Muscle of arm (tissue), 14 donors: Measurements from ENCODE around the gene VPREB1. TPM values are rescaled to one million over a fixed set of nuclear protein-coding genes. Genes with fewer than 3 reads are reported as not detected.
"Not testable (repeated sequence)": the region's sequence is repeated elsewhere in the genome, so short reads cannot be mapped to it uniquely, and the experiment has no call there.

ENCODE experiments used
- DNase-seq: peaks from one replicate; pipeline ENCODE4 v3.0.0-alpha.2; 2013
- long read RNA-seq, 11 donors: transcript quantifications; one replicate each; lab custom pipeline, GENCODE V29; 2026
- polyA plus RNA-seq, 12 donors: library from polyadenylated mRNA; unstranded; fragments of 120-200 nt; gene quantifications; one replicate each; pipeline ENCODE4 v1.2.1, GENCODE V29; 2013; ENCODE audit not compliant: insufficient read length in 12 of 12

The VPREB1 gene, protein sequence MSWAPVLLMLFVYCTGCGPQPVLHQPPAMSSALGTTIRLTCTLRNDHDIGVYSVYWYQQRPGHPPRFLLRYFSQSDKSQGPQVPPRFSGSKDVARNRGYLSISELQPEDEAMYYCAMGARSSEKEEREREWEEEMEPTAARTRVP
- polyA plus RNA-seq: 1 to 10 TPM in 1 of 12 donors, under 1 TPM in 2, not detected in 9; 0.26 to 1.3 (median 0.44) TPM
- long read RNA-seq, donor 1: 0 reads
- long read RNA-seq, donor 2: 0 reads
- long read RNA-seq, donor 3: 0 reads
- long read RNA-seq, donor 4: 0 reads
- long read RNA-seq, donor 5: 0 reads
- long read RNA-seq, donor 6: 0 reads
- long read RNA-seq, donor 7: 0 reads
- long read RNA-seq, donor 8: 0 reads
- long read RNA-seq, donor 9: 0 reads
- long read RNA-seq, donor 10: 0 reads
- long read RNA-seq, donor 11: 0 reads

- DNase-seq: no peak
These were observed at the start of gene VPREB1 for GRCh38 chr22:22244316-22245250. Gene VPREB1 (plus strand): TSS chr22:22244786. CDS start chr22:22244814, 28 bp downstream.

DNA sequence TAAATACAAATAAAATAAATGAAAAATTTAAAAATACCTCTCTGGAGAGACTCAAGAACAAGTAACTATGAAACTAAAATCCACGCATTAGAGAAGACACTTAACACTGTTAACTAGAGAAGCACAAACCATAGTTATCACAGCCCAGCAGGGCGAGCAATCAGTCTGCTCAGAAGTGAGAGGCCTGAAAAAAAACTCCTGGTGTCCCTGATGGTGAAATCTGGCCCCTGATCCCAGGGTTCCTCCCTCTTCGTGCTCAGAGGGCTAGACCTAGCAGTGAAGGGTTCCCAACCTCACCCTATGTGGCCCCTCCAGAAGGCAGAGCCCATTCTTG lies 49.7 kb upstream of the VPREB1 start:
- no peak for DNase-seq

- no peak for DNase-seq
These were observed 49.1 kb upstream of the VPREB1 start for GRCh38 chr22:22195265-22196017.

DNA sequence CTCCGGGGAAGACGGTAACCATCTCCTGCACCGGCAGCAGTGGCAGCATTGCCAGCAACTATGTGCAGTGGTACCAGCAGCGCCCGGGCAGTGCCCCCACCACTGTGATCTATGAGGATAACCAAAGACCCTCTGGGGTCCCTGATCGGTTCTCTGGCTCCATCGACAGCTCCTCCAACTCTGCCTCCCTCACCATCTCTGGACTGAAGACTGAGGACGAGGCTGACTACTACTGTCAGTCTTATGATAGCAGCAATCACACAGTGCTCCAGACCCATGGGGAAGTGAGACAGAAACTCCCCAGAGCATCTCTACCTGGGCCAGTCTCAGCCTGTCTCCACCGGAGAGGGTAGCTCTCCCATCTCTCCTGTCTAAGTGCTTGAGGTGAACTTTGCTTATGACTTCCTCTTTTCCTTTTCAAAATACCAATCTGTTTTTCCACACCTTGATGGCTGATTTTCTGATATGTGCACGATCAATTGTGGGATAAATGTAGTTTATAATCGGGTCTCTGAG lies 48.5 kb upstream of the VPREB1 start:
- no peak for DNase-seq

GRCh38 chr22:22196833-22197477 lies 47.6 kb upstream of the VPREB1 start:
- DNase-seq: no peak

GRCh38 chr22:22197993-22198402 lies 46.6 kb upstream of the VPREB1 start:
- DNase-seq: no peak

GRCh38 chr22:22198751-22199150 lies 45.8 kb upstream of the VPREB1 start:
- DNase-seq: no peak

- no peak for DNase-seq
These were observed 45.0 kb upstream of the VPREB1 start for GRCh38 chr22:22199634-22200033.

DNA sequence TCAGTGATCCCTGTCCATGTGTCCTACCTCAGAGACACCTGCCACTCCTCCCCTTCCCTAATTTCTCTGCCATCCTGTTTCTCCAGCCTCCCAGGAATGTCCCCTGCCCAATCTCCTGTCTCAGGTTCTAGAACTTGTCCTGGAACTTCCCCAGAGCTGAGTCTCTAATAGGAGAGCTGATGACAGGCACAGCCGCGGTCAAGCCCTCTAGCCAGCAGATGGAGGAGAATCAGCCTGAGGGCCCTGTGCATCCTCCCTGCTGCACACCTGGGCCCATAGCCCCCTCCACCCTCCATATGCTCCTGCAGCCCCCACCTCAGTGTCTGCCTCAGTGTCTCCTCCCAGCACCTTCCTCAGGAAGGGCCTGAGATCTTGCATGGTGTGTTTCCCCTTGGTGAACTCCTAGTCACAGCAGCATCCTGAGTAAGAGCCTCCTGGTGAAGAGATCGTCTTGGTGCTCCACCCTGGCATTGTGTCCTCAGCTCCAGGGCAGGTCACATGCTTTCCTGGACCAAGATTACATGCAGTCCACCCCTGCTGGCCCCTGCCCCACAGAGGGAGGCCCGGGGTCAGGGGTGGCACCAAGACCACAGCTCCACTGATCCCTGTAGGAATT lies 43.9 kb upstream of the VPREB1 start:
- no peak for DNase-seq

GRCh38 chr22:22201185-22201929 lies 43.2 kb upstream of the VPREB1 start:
- DNase-seq: peak; percentile 9

GRCh38 chr22:22201930-22202343 lies 42.6 kb upstream of the VPREB1 start:
- no peak for DNase-seq

DNA sequence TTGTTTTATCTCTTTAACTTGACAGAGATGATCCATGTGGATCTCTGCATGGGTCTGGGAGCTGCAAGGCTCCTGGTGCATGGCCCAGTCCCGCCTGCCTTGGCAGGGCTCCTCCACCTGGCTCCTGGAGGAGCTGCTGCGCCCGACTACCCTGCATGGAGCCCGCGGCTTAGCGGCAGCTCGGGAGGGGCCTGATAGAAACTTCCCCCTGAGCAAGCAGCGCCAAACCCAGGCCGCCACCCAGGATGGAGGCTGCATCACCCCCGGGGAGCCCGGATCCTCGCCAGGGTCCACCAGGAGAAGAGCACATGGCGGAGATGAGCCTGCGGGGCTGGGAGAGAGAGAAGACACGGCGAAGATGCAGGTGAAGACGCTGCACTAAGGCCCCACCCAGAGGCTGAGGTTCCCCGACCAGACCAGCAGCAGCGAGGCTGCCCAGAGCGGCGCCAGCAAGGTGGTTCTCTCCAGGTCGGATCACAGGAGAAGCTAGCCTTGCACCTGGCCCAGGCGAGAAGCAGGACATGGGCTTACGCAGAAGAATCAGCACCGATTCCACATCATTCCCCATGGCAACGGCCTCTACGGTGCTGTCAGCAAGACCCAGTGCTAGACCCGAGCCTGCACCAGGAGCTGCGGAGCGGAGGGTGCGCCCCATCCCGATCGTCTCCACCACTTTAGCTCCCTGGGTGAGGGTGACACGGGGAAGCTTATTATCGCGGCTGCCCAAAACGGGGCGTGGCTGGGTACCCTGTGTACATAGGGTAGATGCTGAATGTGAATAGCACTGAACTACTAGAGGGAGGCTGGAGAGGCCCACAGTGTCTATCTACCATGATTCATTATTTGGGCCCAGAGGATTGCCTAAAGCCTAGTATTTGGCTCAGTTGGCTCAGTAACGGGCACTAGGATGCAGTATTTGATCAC lies 41.3 kb upstream of the VPREB1 start:
- no peak for DNase-seq

GRCh38 chr22:22207845-22208564 lies 36.6 kb upstream of the VPREB1 start:
- peak; percentile 31 for DNase-seq

DNA sequence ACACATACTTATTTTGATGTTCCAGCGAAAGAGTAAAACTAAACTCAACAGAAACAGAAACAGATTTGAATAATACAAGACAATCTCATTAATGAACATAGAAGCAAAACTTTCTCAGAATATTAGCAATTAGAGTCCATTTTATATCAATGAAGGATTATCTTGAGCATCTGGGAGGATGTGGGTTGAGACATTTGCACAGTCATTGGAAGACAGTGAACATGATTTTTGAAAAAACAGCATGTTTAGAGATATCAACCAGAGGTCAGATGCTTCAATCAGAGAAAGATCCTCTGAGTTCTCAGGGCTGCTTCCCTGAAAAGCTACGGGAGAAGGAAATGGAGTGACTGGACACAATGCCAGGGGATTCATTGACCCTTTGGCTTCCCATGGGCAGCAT lies 35.9 kb upstream of the VPREB1 start:
- DNase-seq: no peak

DNA sequence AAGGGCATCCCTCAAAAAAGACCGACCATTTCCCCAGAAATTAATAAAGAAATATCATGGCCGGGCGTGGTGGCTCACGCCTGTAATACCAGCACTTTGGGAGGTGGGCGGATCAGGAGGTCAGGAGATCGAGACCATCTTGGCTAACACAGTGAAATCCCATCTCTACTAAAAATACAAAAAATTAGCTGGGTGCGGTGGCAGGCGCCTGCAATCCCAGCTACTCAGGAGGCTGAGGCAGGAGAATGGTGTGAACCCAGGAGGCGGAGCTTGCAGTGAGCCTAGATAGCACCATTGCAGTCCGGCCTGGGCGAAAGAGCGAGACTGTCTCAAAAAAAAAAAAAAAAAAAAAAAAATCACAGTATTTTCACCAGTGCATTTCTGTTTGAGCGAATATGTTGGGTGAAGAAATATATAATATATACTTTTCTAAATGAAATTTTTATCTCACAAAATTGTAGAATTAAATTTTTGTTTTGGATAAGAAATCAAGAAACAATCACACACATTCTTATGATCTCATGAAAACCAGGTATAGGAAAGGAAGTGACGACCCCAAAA lies 35.4 kb upstream of the VPREB1 start:
- DNase-seq: not testable (repeated sequence)

DNA sequence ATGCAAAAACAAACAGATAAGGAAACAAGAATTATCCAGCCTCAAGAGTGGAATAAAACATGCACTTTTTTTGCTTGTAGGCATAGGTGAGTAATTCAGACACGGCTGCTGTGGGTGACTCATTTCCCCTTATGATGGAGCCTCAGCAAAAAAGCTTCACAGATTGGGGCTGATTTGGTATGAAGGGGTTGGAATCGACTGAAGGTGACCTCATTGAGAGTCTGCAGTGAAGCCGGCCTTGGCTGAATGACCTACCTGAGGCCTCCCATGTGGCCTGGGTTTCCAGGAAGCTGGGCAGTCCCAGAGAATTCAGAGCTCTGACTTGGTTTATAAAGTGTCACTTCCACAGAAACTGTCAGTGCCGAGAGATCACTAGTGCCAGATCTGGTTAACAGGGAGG lies 34.2 kb upstream of the VPREB1 start:
- no peak for DNase-seq

GRCh38 chr22:22210889-22211833 lies 33.4 kb upstream of the VPREB1 start:
- DNase-seq: no peak
